ENCODE data around the gene TAS2R16. TPM values are rescaled to one million over a fixed set of nuclear protein-coding genes. Genes with fewer than 3 reads are reported as not detected.

The TAS2R16 gene
- total and polyA plus RNA-seq, 4 donors, result not detected

GRCh38 chr7:123022576-123022975 lies 27.1 kb upstream of the TAS2R16 start:
- Histone ChIP-seq H3K9me3 (ENCODE audit: control insufficient read depth in 4 of 4, insufficient read depth in 3 of 4, low read length in 3 of 4) (peaks cover 0 to 3% (median 0%) of the 10 kb centered on the region in 4 donors), H3K9ac (ENCODE audit: insufficient read depth in 1 of 2, low read length in 2 of 2) (no peak overlapping the region), H3K4me1 (ENCODE audit: control insufficient read depth in 5 of 5, insufficient read depth in 5 of 5, low read length in 5 of 5) (no peaks in the 10 kb centered on the region), H3K4me3 (no peak overlapping the region), H3K27ac (ENCODE audit: low read depth in 1 of 2, low read length in 1 of 2) (no peak overlapping the region), H3K36me3 (ENCODE audit: control insufficient read depth in 4 of 4, insufficient read depth in 4 of 4, low read length in 4 of 4) (no peaks in the 10 kb centered on the region), H3K27me3 (ENCODE audit: control insufficient read depth in 3 of 3, insufficient read depth in 3 of 3, low read length in 2 of 3) (no peaks in the 10 kb centered on the region)
- 54 to 75% methylated on average over 1 of the region's 1 CpG for WGBS, 2 donors
- TF ChIP-seq CTCF (IDR thresholded peaks at IDR 0.05; ENCODE audit: control extremely low read depth, extremely low read depth), result no peak
- ATAC-seq (ENCODE audit: insufficient read depth, low FRiP score) (no peak), DNase-seq (no peak)

- Histone ChIP-seq H3K9me3 (ENCODE audit: control insufficient read depth in 4 of 4, insufficient read depth in 3 of 4, low read length in 3 of 4) (no peaks in the 10 kb centered on the region), H3K4me3 (no peak overlapping the region), H3K36me3 (ENCODE audit: control insufficient read depth in 4 of 4, insufficient read depth in 4 of 4, low read length in 4 of 4) (no peaks in the 10 kb centered on the region), H3K27ac (ENCODE audit: low read depth in 1 of 2, low read length in 1 of 2) (no peak overlapping the region), H3K4me1 (ENCODE audit: control insufficient read depth in 5 of 5, insufficient read depth in 5 of 5, low read length in 5 of 5) (no peaks in the 10 kb centered on the region), H3K27me3 (ENCODE audit: control insufficient read depth in 3 of 3, insufficient read depth in 3 of 3, low read length in 2 of 3) (no peaks in the 10 kb centered on the region), H3K9ac (ENCODE audit: insufficient read depth in 1 of 2, low read length in 2 of 2) (no peak overlapping the region)
- no peak for ATAC-seq (ENCODE audit: insufficient read depth, low FRiP score)
- no peak for TF ChIP-seq CTCF (IDR thresholded peaks at IDR 0.05; ENCODE audit: control extremely low read depth, extremely low read depth)
- DNase-seq, result no peak
Observed at GRCh38 chr7:123012435-123012834, 16.9 kb upstream of the TAS2R16 start.

- 86 to 90% methylated on average over 2 of the region's 2 CpGs for WGBS, 2 donors
- Histone ChIP-seq H3K4me1 (ENCODE audit: control insufficient read depth in 5 of 5, insufficient read depth in 5 of 5, low read length in 5 of 5) (no peaks in the 10 kb centered on the region), H3K36me3 (ENCODE audit: control insufficient read depth in 4 of 4, insufficient read depth in 4 of 4, low read length in 4 of 4) (no peaks in the 10 kb centered on the region), H3K27ac (ENCODE audit: low read depth in 1 of 2, low read length in 1 of 2) (no peak overlapping the region), H3K9me3 (ENCODE audit: control insufficient read depth in 4 of 4, insufficient read depth in 3 of 4, low read length in 3 of 4) (no peaks in the 10 kb centered on the region), H3K9ac (ENCODE audit: insufficient read depth in 1 of 2, low read length in 2 of 2) (no peak overlapping the region), H3K4me3 (no peak overlapping the region), H3K27me3 (ENCODE audit: control insufficient read depth in 3 of 3, insufficient read depth in 3 of 3, low read length in 2 of 3) (no peaks in the 10 kb centered on the region)
- no peak for TF ChIP-seq CTCF (IDR thresholded peaks at IDR 0.05; ENCODE audit: control extremely low read depth, extremely low read depth)
- DNase-seq (no peak), ATAC-seq (ENCODE audit: insufficient read depth, low FRiP score) (no peak)
Observed at GRCh38 chr7:123011766-123012369, 16.4 kb upstream of the TAS2R16 start.

GRCh38 chr7:123004931-123005330 lies 9.4 kb upstream of the TAS2R16 start:
- Histone ChIP-seq H3K4me1 (ENCODE audit: control insufficient read depth in 5 of 5, insufficient read depth in 5 of 5, low read length in 5 of 5) (no peaks in the 10 kb centered on the region), H3K9ac (ENCODE audit: insufficient read depth in 1 of 2, low read length in 2 of 2) (no peak overlapping the region), H3K9me3 (ENCODE audit: control insufficient read depth in 4 of 4, insufficient read depth in 3 of 4, low read length in 3 of 4) (no peaks in the 10 kb centered on the region), H3K4me3 (no peak overlapping the region), H3K36me3 (ENCODE audit: control insufficient read depth in 4 of 4, insufficient read depth in 4 of 4, low read length in 4 of 4) (no peaks in the 10 kb centered on the region), H3K27me3 (ENCODE audit: control insufficient read depth in 3 of 3, insufficient read depth in 3 of 3, low read length in 2 of 3) (no peaks in the 10 kb centered on the region), H3K27ac (ENCODE audit: low read depth in 1 of 2, low read length in 1 of 2) (no peak overlapping the region)
- WGBS, 2 donors, result 90% methylated on average over 1 of the region's 1 CpG
- no peak for TF ChIP-seq CTCF (IDR thresholded peaks at IDR 0.05; ENCODE audit: control extremely low read depth, extremely low read depth)
- ATAC-seq (ENCODE audit: insufficient read depth, low FRiP score) (no peak), DNase-seq (no peak)

Measured in lung (tissue), 12 donors.